Measurements from ENCODE around the gene FIBP.

The FIBP gene

GRCh38 chr11:65888163-65888814 is at the start of gene FIBP:
Gene FIBP, minus strand, starts transcription at chr11:65888471. Its CDS starts 53 bp downstream, at chr11:65888418.
- peak; percentile 96 for DNase-seq

GRCh38 chr11:65937766-65938165 is 49.5 kb upstream of the FIBP start:
- no peak for DNase-seq

DNA sequence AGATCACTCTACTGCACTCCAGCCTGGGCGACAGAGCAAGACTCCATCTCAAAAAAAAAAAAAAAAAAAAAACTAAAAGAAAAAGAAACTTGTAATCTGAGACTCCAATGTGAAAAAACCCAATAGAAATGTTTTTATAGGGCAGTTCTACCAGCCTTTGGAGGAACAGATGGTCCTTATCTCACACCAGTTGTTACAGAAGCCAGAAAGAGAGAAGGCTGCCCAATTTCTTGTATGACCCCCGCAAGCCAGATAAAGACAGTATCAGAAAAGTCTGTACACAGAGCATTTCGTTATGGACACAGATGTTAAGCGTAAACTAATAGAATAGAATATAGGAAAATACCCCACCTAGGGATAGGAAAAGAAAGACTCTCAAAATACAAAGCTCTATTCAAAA is 45.7 kb upstream of the FIBP start:
- no peak for DNase-seq

DNA sequence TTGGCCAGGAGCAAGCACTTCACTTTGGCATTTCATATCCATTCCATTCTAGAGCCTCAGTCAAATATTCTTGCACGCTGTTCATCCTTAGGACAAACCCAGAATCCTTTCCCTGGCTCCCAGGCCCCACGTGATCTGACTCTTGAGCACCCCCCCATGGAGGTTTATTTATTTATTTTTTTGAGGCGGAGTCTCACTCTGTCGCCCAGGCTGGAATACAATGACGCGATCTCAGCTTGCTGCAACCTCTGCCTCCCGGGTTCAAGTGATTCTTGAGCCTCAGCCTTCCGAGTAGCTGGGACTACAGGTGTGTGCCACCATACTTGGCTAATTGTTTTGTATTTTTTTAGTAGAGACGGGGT is 44.3 kb upstream of the FIBP start:
- DNase-seq = no peak

DNA sequence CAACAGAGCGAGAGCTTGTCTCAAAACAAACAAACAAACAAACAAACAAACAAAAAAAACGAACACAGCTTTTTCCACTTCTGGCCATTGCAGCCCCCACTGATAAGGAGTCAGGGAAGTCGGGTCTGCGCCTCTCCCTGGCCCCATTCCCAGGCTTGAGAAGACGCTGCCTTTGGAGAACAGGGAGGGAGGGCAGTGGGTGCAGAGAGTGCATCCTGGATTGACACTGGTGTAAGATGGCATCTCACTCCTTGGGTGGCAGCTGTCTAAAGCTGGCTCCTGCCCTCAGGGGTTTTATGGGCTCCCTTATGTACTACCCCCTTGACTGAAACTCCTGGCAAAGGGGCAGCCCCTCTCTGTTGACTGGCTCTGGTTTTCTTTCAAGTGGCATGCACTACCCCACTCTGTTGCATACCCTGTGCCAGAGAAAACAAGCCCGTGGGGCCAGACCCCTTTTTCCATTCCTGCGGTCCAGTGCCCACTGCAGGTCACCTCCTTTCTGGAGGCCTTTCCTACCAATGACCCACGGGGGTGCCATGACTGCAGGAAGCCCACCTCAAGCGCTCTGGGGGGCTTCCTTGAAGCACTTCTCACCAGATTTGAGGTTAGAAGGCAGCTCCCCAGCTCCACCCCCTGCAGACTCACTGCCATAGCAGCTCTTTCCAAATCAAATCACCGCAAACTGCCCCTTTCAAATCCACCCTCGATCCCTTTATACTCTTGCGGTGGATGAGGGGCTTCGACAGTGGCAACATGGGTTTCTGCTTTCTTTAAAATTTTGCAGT is 43.7 kb upstream of the FIBP start:
- no peak for DNase-seq

- DNase-seq = peak; percentile 17
Observed at GRCh38 chr11:65928667-65929066, 40.4 kb upstream of the FIBP start.

GRCh38 chr11:65927904-65928397 is 39.7 kb upstream of the FIBP start:
- DNase-seq = peak; percentile 87

DNA sequence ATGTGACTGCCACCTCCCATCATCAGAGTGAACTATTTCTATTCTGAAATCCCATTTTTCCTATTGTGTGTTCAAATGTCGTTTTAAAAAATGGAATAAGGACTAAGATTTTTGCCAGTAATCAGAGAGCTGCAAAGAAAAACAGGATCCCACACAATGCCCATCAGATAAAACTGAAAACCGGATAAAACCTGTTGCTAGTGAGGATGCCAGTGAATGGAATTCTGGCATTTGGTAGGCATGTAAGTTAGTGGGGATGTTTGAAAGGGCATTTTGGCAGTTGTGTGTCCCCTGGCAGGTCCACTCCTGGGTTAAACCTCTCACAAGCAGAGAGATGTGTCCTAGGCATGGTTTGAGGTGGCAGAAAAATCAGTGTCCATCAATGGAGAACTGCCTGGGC is 37.1 kb upstream of the FIBP start:
- no peak for DNase-seq

DNA sequence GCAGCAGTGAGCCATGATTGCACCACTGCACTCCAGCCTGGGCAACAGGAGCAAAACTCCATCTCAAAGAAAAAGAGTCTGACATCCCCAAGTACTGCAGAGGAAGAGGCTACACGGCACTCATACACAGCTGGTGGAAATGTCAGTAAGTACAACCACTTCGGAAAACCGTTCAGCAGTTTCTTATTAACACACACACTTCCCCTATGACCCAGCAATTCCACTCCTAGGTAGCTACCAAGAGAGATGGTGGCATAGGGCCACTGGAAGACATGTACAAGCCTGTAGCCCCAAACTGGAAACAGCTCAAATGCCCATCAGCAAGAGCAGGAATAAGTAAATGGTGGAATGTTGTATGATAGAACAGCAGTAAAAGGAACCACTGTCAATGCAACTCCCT is 34.3 kb upstream of the FIBP start:
- DNase-seq = no peak

GRCh38 chr11:65921876-65922275 is 33.6 kb upstream of the FIBP start:
- no peak for DNase-seq

DNA sequence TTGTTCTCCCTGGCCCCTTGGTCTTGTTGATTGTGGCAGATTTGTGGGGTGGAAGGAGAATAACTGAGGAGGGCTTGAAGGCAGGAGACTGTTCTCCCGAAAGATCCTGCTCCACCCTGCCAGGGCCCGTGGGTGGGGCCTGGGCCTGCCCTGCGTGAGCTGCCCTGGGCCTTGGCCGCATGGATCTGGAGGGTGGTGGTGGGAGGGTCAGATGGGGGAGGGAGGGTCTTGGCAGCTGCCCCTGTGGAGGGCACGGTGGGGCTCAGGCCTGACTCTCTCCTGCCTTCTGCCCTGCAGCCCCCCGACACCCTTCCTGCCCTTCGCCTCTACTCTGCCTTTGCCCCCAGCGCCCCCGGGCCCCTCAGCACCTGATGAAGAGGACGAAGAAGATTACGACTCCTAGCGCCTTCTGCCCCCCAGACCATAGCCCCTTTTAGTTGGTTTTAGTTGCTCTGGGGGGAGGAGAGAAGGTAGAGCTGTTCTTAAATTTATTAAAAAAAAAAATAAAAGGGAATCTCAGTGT is 32.8 kb upstream of the FIBP start:
- no peak for DNase-seq

- DNase-seq = no peak
Observed at GRCh38 chr11:65920372-65920802, 32.1 kb upstream of the FIBP start.

- peak; percentile 70 for DNase-seq
Observed at GRCh38 chr11:65919573-65920371, 31.5 kb upstream of the FIBP start.

DNA sequence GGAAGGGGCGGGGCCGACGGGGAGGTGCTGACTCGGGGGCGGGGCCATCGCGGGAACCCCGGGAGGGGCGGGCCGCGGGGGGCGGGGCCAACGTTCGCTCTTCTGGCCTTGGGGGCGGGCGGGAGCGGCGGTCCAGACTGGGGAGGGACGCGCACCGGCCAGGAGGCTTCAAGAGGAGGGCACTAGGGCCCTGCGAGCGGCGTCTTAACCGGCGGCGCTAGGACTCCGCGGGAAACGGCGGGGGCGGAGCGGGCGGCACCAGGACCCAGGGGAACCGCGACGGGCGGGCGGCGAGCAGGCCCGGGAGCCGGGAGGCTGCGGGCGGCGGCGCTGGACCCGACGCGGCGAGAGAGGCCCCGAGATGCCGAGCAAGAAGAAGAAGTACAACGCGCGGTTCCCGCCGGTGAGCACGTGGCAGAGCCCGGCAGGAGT is 30.9 kb upstream of the FIBP start, which contains the start of gene DRAP1:
Gene DRAP1, plus strand, starts transcription at position 286 of the 432 bp plus-strand sequence. Its CDS starts 76 bp downstream, at position 362.
- DNase-seq = peak; percentile 100

DNA sequence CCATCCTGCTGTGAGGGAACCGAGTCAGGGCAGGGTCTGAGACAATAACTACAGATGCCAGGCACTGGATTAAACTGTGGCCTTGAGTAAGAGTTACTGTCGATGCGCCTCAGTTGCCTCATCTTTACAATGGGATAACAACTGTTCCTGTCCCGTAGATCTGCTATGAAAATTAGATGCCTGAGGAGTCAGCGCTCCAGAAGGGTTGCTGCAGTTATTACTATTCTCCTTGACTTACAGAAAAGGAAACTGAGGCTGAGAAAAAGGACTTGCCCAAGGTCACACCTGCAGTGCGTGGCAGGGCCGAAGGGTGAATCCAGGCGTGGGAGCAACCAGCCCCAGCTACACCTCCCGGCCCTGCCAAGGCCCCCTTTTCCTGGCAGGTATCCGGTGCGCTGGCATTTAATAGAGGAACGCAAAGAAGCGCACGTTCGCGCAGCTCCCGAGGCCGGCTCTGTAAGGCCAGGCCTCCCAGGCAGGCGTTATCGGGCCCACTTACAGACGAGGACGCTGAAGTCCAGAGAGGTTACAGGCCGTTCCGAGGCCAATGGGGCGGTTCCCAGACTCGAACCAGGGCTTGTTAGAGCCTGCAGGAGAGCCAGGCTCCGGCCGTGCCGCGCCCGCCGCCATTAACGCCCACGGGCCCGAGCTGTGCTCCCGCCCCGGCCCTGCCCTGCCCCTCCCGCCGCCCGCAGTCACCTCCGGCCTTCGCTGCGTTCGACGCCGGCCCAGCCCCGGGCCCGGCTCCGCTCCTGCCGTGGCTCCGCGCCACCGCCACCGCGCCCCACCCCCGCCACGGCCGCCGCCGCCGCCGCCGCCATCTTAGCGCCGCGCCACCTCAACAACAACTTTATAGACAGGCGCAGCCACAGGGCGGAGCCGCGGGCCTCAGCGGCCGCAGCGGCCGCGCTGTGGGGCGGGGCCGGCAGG is 30.2 kb upstream of the FIBP start, which contains the start of gene C11orf68:
Gene C11orf68, minus strand, starts transcription at position 852 of the 930 bp plus-strand sequence. Its CDS starts 31 bp downstream, at position 821.
- DNase-seq = no peak

DNA sequence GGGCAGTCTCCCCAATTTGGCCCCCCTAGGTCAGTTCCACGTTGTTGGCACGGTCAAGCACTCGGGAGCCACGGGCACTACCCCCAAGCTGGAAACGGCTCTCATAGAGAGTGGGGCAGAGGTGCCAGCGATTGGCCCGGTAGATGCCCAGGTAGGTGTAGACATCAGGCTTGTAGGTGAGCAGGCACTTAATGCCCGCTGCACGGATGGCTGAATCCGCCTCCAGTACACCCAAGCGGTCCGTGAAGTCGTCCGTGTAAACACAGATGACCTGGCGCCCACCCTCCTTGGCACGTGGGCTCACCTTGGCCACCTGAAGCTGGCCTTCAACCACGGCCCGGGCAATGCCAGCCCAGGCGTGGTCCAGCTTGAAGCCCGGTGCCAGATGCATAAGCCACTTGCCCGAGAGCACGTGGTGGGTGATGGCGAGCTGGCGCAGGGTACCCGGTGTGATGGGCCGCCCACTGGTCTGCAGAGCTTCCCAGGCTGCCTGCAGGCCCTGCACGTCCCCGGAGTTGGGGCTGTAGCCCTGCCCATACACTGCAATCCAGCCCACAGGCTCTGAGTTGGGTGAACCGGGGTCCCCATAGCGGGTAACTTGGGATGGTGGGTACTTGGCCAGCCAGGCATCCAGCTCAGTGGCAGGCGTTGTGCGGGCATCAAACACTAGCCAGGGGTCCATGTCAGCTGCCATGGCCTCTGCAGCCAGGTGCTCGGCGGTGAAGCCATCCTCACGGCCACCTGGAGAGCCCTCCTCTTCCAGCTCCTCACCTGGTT is 29.4 kb upstream of the FIBP start:
- no peak for DNase-seq

DNA sequence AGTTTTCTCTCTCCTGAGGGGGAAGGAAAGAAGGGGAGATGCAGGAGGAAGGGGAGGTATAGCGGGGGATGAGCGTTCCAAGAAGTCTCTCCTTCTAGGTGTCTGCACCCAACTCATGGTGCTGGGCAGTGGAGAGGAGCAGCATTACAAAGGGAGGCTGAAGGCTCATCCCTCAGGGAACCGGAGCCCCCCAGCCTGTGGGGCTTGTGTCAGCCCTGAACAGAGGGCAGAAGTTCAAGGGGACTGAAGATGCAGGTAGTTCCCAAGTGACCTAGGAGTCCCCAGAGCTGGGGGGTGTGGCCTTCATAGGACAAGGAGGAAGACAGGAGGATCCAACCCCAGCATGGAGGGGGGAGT is 28.8 kb upstream of the FIBP start:
- no peak for DNase-seq

- no peak for DNase-seq
Observed at GRCh38 chr11:65916391-65916790, 28.1 kb upstream of the FIBP start.

DNA sequence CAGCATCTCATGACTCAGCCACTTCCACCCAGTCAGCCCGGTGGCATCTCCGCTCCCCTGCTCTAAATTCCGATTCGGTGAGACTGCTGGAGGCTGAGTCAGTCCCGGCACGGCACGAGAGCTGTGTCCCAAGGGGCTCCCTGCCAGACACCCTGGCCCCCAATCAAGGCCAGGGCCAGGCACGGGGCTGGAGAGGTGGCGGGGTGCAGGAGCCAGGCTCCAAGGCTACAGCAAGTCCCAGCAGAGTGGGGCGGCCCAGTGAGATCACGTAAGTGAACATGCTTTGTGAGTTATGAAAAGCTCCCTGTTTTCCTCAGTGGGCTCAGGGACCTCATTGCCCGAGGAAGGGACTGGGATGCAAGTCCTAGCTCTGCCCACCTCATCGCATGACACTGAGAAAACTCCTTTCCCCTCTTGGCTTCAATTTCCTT is 27.6 kb upstream of the FIBP start:
- DNase-seq = peak; percentile 39

DNA sequence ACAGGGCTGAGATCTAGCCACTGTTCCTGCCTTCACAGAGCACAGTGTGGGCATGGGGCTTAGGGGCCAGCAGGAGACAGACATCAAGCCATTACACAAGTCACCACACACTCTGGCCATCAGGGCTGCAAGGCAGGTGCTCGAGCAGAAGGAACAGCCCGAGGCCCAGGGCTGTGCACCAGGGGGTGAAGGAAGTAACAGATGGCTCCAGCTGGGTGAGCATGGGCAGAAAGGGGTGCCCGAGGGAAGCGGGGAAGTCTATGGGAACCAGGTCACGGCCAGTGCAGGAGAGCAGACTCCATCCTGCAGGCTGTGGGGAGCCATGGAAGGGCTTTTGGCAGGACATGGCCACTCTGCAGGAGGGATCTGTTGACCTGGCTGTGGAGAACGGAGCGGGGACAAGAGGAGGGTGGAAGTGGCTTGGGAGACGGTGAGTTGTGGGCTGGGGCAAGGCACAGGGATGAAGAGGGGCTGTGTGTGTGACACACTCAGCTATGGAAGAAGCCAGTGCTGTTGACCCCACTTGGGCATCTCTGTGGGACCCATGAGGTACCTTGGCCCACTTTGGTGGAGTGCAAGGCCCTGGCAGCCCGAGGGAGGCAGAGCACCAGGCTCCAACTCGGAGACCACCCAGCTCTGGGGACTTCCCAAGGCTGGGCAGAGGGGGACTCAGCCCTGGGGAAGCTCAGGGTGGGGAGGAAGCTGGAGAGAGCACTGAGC is 27.0 kb upstream of the FIBP start:
- DNase-seq = no peak
